CD14-positive monocyte (primary cell): ENCODE measurements around the gene UBAC1. TPM values are rescaled to one million over a fixed set of nuclear protein-coding genes. Genes with fewer than 3 reads are reported as not detected.

Experiments
- DNase-seq, 3 donors: peaks; one replicate each; pipeline ENCODE4 v3.0.0-alpha.2; 2011 to 2022
- H2AFZ ChIP-seq: 2 replicates; pipeline ENCODE4 v1.6.0; 2012; ENCODE audit warnings: mild to moderate bottlenecking, low read depth, low read length, inconsistent platforms; ENCODE audit not compliant: insufficient read depth, poor library complexity, severe bottlenecking
- H3K27ac ChIP-seq, 2 donors: 1 replicate in 1 of 2; 2 replicates in 1 of 2; pipeline ENCODE4 v1.5.1; 2012 to 2013; ENCODE audit warnings: low read length in 2 of 2, control low read depth in 1 of 2, inconsistent platforms in 1 of 2, low read depth in 1 of 2, mild to moderate bottlenecking in 1 of 2
- H3K27me3 ChIP-seq, 2 donors: one replicate each; pipeline versions ENCODE4 v1.6.0 to v1.6.1; 2011 to 2013; ENCODE audit warnings: low read length in 2 of 2; ENCODE audit not compliant: control insufficient read depth in 2 of 2, insufficient read depth in 2 of 2
- H3K36me3 ChIP-seq, 2 donors: replicated peaks in 1 of 2; 1 replicate in 1 of 2; 2 replicates in 1 of 2; pipeline versions ENCODE4 v1.5.1 to v1.6.1; 2012 to 2013; ENCODE audit warnings: low read length in 2 of 2, control low read depth in 1 of 2, inconsistent platforms in 1 of 2, mild to moderate bottlenecking in 1 of 2; ENCODE audit not compliant: insufficient read depth in 2 of 2, control insufficient read depth in 1 of 2
- H3K4me1 ChIP-seq, 2 donors: 1 replicate in 1 of 2; 2 replicates in 1 of 2; pipeline versions ENCODE4 v1.5.1 to v1.6.1; 2012 to 2013; ENCODE audit warnings: low read length in 2 of 2, control low read depth in 1 of 2, inconsistent platforms in 1 of 2, mild to moderate bottlenecking in 1 of 2, moderate library complexity in 1 of 2; ENCODE audit not compliant: insufficient read depth in 2 of 2, control insufficient read depth in 1 of 2
- H3K4me2 ChIP-seq: replicated peaks from 2 replicates; pipeline ENCODE3; 2012; ENCODE audit warnings: low read length, moderate library complexity, mild to moderate bottlenecking; ENCODE audit not compliant: poor library complexity, severe bottlenecking; ENCODE audit errors: extremely low read depth
- H3K4me3 ChIP-seq, 3 experiments: fragments of 200-600 bp in 1 of 3; sonication (generic) in 1 of 3; replicated peaks in 1 of 3; 1 replicate in 2 of 3; 2 replicates in 1 of 3; pipeline ENCODE4 v1.5.1; 2011 to 2013; ENCODE audit warnings: low read length in 3 of 3, mild to moderate bottlenecking in 3 of 3, control low read depth in 2 of 3, low read depth in 2 of 3, inconsistent platforms in 1 of 3, moderate library complexity in 1 of 3
- H3K79me2 ChIP-seq: 2 replicates; pipeline ENCODE4 v1.6.0; 2012; ENCODE audit warnings: mild to moderate bottlenecking, control low read depth, inconsistent platforms, low read length, moderate library complexity; ENCODE audit not compliant: insufficient read depth
- H3K9ac ChIP-seq: 2 replicates; pipeline ENCODE4 v1.6.0; 2017; ENCODE audit warnings: low read length, mild to moderate bottlenecking; ENCODE audit not compliant: insufficient read depth, poor library complexity, severe bottlenecking
- H3K9me3 ChIP-seq, 2 donors: replicated peaks in 1 of 2; 1 replicate in 1 of 2; 2 replicates in 1 of 2; pipeline versions ENCODE4 v1.5.1 to v1.6.1; 2012 to 2013; ENCODE audit warnings: low read length in 2 of 2, control low read depth in 1 of 2; ENCODE audit not compliant: control insufficient read depth in 1 of 2, insufficient read depth in 1 of 2
- H4K20me1 ChIP-seq: 2 replicates; pipeline ENCODE4 v1.6.0; 2012; ENCODE audit warnings: mild to moderate bottlenecking, low read length, control low read depth, moderate library complexity; ENCODE audit not compliant: insufficient read depth
- H3K27ac Mint-ChIP-seq, 7 donors: one replicate each; pipeline ENCODE4 v1.8.0; 2020; ENCODE audit warnings: mild to moderate bottlenecking in 7 of 7, mixed read lengths in 7 of 7, moderate library complexity in 6 of 7, inconsistent platforms in 2 of 7
- H3K27me3 Mint-ChIP-seq, 3 donors: one replicate each; pipeline ENCODE4 v1.8.0; 2021 to 2022; ENCODE audit warnings: low read depth in 3 of 3, mild to moderate bottlenecking in 3 of 3, mixed read lengths in 3 of 3, moderate library complexity in 3 of 3, inconsistent platforms in 1 of 3
- H3K36me3 Mint-ChIP-seq, 2 donors: one replicate each; pipeline ENCODE4 v1.8.0; 2020; ENCODE audit warnings: mixed read lengths in 2 of 2, inconsistent platforms in 1 of 2, mild to moderate bottlenecking in 1 of 2
- H3K4me1 Mint-ChIP-seq: one replicate; pipeline ENCODE4 v1.8.0; 2020; ENCODE audit warnings: mild to moderate bottlenecking, mixed read lengths
- H3K4me3 Mint-ChIP-seq, 2 donors: one replicate each; pipeline ENCODE4 v1.8.0; 2020; ENCODE audit warnings: mild to moderate bottlenecking in 2 of 2, mixed read lengths in 2 of 2, moderate library complexity in 1 of 2
- H3K9me3 Mint-ChIP-seq, 7 donors: one replicate each; pipeline ENCODE4 v1.8.0; 2020 to 2022; ENCODE audit warnings: mixed read lengths in 7 of 7, mild to moderate bottlenecking in 6 of 7, moderate library complexity in 6 of 7, inconsistent platforms in 2 of 7
- WGBS: methylation state at CpG from one replicate; pipeline ENCODE4 v1.1.5; 2013; ENCODE audit warnings: missing lambda C conversion rate; ENCODE audit not compliant: insufficient coverage; 5-methylcytosine and 5-hydroxymethylcytosine counted together
- intact Hi-C, 2 donors: fragments of 100-400 bp; cut with micrococcal nuclease; formaldehyde crosslinking; loops; one replicate each; pipeline versions ENCODE4 v1.15.0 to v1.15.1; 2023
- polyA plus RNA-seq, 3 donors: library from polyadenylated mRNA; depleted of rRNA in 1 of 3; unstranded in 2 of 3; stranded (reverse) in 1 of 3; fragments of 300-500 nt in 2 of 3; fragments of >200 nt in 1 of 3; fragmentation: Illumina TruSeq in 2 of 3; gene quantifications; 1 replicate in 2 of 3; 2 replicates in 1 of 3; pipeline ENCODE4 v1.2.3, GENCODE V29; 2012 to 2021
- TF ChIP-seq, protein P1 (sequence below): fragments of 200-600 bp; IDR thresholded peaks from one replicate; pipeline ENCODE4 v1.8.0; 2022; ENCODE audit warnings: antibody characterized with exemption, mild to moderate bottlenecking

Gene UBAC1
- polyA plus RNA-seq, 3 donors = 35.8 to 63.1 (median 52.5) TPM

DNA sequence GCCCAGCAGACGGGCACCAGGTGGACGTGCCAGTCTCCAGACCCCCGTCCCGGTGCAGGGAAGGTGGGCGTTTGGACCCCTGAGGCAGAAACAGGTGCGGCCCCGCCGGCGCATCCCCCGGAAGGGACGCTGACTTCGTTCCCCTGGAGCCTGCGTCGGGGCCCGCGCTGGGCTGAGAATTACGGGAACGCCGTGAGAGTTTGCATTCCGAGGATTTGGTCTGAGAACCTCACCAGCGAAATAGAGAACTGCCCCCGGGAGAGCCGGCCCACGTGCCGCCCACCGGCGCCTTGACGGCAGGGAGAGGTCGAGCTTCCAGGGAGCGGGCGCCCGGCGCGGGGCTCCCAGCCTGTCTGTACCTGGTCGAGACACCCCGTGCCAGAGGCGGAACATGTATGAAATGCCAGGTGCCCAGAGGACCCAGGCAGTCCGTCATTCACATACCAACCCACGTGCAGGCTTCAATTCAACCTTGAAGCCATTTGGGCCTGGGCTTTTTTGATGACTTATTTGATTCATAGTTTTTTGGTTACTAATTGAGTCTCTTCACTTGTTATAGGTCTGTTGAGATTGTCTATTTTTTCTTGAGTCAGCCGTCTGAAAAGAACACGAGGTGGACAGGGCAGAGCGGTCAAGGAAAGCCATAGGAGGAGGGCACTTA lies 53.0 kb downstream of the UBAC1 start:
- Mint-ChIP-seq H3K4me3 (peak overlapping the region; percentile 77 to 89), H3K36me3 (peaks cover 37 to 47% of the 10 kb centered on the region in 2 donors), H3K27ac (peak overlapping the region; percentile 65 to 85 (median 73)), H3K9me3 (peaks cover 0 to 10% (median 1%) of the 10 kb centered on the region in 7 donors), H3K4me1 (peaks cover 50% of the 10 kb centered on the region), H3K27me3 (peaks cover 0 to 2% (median 0%) of the 10 kb centered on the region in 3 donors)
- TF ChIP-seq, protein P1, sequence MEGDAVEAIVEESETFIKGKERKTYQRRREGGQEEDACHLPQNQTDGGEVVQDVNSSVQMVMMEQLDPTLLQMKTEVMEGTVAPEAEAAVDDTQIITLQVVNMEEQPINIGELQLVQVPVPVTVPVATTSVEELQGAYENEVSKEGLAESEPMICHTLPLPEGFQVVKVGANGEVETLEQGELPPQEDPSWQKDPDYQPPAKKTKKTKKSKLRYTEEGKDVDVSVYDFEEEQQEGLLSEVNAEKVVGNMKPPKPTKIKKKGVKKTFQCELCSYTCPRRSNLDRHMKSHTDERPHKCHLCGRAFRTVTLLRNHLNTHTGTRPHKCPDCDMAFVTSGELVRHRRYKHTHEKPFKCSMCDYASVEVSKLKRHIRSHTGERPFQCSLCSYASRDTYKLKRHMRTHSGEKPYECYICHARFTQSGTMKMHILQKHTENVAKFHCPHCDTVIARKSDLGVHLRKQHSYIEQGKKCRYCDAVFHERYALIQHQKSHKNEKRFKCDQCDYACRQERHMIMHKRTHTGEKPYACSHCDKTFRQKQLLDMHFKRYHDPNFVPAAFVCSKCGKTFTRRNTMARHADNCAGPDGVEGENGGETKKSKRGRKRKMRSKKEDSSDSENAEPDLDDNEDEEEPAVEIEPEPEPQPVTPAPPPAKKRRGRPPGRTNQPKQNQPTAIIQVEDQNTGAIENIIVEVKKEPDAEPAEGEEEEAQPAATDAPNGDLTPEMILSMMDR = no peak
- 23% methylated on average over 42 of the region's 42 CpGs for WGBS
- peak overlapping the region; percentile 27 to 83 for H3K27ac ChIP-seq
- peaks cover 42% of the 10 kb centered on the region for H4K20me1 ChIP-seq
- H3K9me3 ChIP-seq = peaks cover 0 to 8% of the 10 kb centered on the region in 2 donors
- H3K9ac ChIP-seq = peak overlapping the region; percentile 81
- intact Hi-C loops = loop anchor here (2.0 to 10.0 kb wide), 3 partner anchors 17 to 337 kb away; partner anchors contain the start of genes QSOX2 (in 1 of the 2) and UBAC1 (in 1 of the 2)
- peak overlapping the region; percentile 91 for H2AFZ ChIP-seq
- H3K4me2 ChIP-seq = peak overlapping the region; percentile 92
- peaks cover 44 to 48% of the 10 kb centered on the region in 2 donors for H3K4me1 ChIP-seq
- peaks cover 5 to 21% of the 10 kb centered on the region in 2 donors for H3K36me3 ChIP-seq
- peaks cover 52% of the 10 kb centered on the region for H3K79me2 ChIP-seq
- no peaks in the 10 kb centered on the region for H3K27me3 ChIP-seq
- no peak for DNase-seq
- peak overlapping the region; percentile 69 to 81 (median 77) for H3K4me3 ChIP-seq

DNA sequence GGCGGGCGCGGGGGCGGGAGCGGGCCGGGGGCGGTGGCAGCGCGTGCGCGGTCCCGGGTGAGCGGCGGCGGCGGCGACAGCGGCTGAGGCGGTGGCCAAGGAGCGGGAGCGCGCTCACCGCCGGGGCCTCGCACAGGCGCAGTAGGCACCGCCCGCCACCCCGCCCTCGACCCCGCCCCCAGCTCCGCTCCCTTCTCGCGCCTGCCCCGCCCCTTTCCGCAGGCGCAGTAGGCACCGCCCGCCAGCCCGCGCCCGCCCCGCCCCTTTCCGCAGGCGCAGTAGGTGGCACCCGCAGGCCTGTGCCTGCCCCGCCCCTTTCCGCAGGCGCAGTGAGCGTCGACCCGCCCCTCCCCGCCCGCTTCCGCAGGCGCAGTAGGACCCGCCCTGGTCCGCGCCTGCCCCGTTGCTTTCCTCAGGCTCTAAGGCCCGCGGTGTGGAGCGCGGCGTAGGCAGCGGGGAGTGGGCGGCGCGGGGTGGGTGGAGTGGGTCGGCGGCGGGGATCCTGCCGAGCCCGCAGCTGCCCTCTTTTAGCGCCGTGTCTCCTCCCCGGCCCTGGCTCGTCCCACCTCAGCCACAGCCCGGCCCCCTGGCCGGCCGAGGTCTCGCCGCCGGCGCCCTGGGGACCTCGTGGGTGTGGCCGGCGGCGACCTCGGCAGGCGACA lies 53.6 kb downstream of the UBAC1 start, which contains the start of gene CAMSAP1:
CAMSAP1 (minus strand) TSS at position 116 of the 662 bp plus-strand sequence. CDS start 387 bp downstream, outside the sequence.
- peak within 1 kb of the TSS; percentile 92 for H3K4me2 ChIP-seq
- peak within 1 kb of the TSS; percentile 69 to 81 (median 77) for H3K4me3 ChIP-seq
- Mint-ChIP-seq H3K36me3 (peaks cover 34 to 42% of the 10 kb centered on the region in 2 donors), H3K4me3 (peak within 1 kb of the TSS; percentile 81 to 89), H3K27ac (peak within 1 kb of the TSS in 6 of 7 donors; percentile 35 to 86 (median 78)), H3K9me3 (peaks cover 0 to 6% (median 0%) of the 10 kb centered on the region in 7 donors), H3K4me1 (peaks cover 56% of the 10 kb centered on the region), H3K27me3 (peaks cover 0 to 2% (median 0%) of the 10 kb centered on the region in 3 donors)
- TF ChIP-seq, protein P1 = no peak
- H3K4me1 ChIP-seq = peaks cover 44 to 52% of the 10 kb centered on the region in 2 donors
- H3K27ac ChIP-seq = peak within 1 kb of the TSS; percentile 27 to 83
- no peaks in the 10 kb centered on the region for H3K27me3 ChIP-seq
- DNase-seq = peak; percentile 89 to 94 (median 93)
- H3K9me3 ChIP-seq = peaks cover 0 to 3% of the 10 kb centered on the region in 2 donors
- peaks cover 59% of the 10 kb centered on the region for H3K79me2 ChIP-seq
- peaks cover 49% of the 10 kb centered on the region for H4K20me1 ChIP-seq
- WGBS = 0% methylated on average over 85 of the region's 91 CpGs
- peak within 1 kb of the TSS; percentile 81 for H3K9ac ChIP-seq
- H2AFZ ChIP-seq = peak within 1 kb of the TSS; percentile 91
- intact Hi-C loops = loop anchor here (2.0 to 10.0 kb wide), 3 partner anchors 17 to 337 kb away; partner anchors contain the start of genes QSOX2 (in 1 of the 2) and UBAC1 (in 1 of the 2)
- peaks cover 2 to 19% of the 10 kb centered on the region in 2 donors for H3K36me3 ChIP-seq
